Mucosa of descending colon (tissue), 3 donors: ENCODE results near the gene WIPF3. TPM values are rescaled to one million over a fixed set of nuclear protein-coding genes. Genes with fewer than 3 reads are reported as not detected.

Source experiments
- ATAC-seq: fragments of 200-7000 bp; cut with Tn5 transposase; one replicate; pipeline ENCODE4 v1.9.1; 2020; ENCODE audit warnings: mild to moderate bottlenecking, moderate library complexity
- DNase-seq, 3 donors: peaks; one replicate each; pipeline ENCODE4 v3.0.0-alpha.2; 2020
- H3K36me3 ChIP-seq: fragments of 200-600 bp; one replicate; pipeline ENCODE4 v1.8.0; 2021; ENCODE audit warnings: low read depth, mild to moderate bottlenecking
- H3K4me1 ChIP-seq: fragments of 200-600 bp; one replicate; pipeline ENCODE4 v1.8.0; 2021; ENCODE audit warnings: low read depth, mild to moderate bottlenecking
- H3K4me3 ChIP-seq: fragments of 200-600 bp; one replicate; pipeline ENCODE4 v1.8.0; 2021; ENCODE audit warnings: mild to moderate bottlenecking
- H3K9me3 ChIP-seq: fragments of 200-600 bp; one replicate; pipeline ENCODE4 v1.8.0; 2021; ENCODE audit warnings: mild to moderate bottlenecking
- intact Hi-C, 2 donors: fragments of 100-400 bp; cut with DNase I in 1 of 2; cut with micrococcal nuclease in 1 of 2; formaldehyde crosslinking; loops; one replicate each; pipeline versions ENCODE4 v1.11.0 to v1.11.1; 2022; cut with DNase I, micrococcal nuclease
- total RNA-seq, 3 donors: library from RNA; stranded (reverse); fragmentation: NEBNext Ultra II Directional in 2 of 3; extraction: Animal tissue kit (Norgen Biotek cat#: 25700) in 2 of 3; gene quantifications; one replicate each; pipeline versions ENCODE4 v1.2.1 to v1.2.4, GENCODE V29; 2021 to 2023
- TF ChIP-seq, protein P1 (sequence below): fragments of 200-600 bp; IDR thresholded peaks from one replicate; pipeline ENCODE4 v1.8.0; 2022; ENCODE audit warnings: antibody characterized with exemption, mild to moderate bottlenecking
- donor health status: DM: no; HTN: no; CAD: no; lungs with moderate emphysema.
- donor health status: DM: no; HTN: no; CAD: no.
- donor health status: DM: no; HTN: yes; CAD: no.

The WIPF3 gene
- total RNA-seq, 3 donors from 2014 or later = 0.89 to 2.2 (median 1.2) TPM

DNA sequence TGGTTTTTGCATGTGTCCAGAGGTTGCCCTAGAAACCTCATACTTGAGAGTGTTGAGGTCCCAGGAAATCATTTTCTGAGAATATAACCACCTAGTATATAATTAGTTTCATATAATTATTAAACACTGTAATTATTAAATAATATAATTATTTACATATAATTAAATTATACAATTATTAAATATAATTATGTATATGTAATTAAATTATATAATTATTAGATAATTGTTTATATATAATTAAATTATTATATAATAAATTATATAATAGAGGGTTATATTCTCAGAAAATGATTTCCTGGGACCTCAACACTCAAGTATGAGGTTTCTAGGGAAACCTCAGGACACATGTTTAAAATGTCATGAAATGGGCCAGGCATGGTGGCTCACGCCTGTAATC is 155.7 kb downstream of the WIPF3 start:
- no peak for ATAC-seq
- TF ChIP-seq, protein P1, sequence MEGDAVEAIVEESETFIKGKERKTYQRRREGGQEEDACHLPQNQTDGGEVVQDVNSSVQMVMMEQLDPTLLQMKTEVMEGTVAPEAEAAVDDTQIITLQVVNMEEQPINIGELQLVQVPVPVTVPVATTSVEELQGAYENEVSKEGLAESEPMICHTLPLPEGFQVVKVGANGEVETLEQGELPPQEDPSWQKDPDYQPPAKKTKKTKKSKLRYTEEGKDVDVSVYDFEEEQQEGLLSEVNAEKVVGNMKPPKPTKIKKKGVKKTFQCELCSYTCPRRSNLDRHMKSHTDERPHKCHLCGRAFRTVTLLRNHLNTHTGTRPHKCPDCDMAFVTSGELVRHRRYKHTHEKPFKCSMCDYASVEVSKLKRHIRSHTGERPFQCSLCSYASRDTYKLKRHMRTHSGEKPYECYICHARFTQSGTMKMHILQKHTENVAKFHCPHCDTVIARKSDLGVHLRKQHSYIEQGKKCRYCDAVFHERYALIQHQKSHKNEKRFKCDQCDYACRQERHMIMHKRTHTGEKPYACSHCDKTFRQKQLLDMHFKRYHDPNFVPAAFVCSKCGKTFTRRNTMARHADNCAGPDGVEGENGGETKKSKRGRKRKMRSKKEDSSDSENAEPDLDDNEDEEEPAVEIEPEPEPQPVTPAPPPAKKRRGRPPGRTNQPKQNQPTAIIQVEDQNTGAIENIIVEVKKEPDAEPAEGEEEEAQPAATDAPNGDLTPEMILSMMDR = no peak

DNA sequence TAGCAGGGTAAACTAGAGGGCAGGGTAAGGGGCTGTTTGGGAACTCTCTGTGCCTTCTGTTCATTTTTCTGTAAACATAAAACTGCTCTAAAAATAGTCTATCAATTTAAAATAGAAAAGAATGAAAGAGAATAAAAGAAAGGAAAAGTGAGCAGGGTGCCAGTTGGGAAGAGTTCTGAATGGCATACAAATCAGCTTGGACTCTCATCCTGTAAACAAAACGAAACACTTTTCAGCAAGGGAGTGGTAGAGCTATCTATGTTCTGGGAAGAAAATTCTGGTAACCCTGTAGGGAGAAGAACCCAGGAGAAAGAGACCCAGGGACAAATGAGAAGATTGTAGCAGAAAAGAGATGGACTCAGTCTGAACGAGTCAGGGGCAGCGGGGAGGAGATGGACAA is 158.7 kb downstream of the WIPF3 start:
- Histone ChIP-seq H3K4me1 (no peaks in the 10 kb centered on the region), H3K4me3 (no peak overlapping the region), H3K36me3 (no peaks in the 10 kb centered on the region), H3K9me3 (no peaks in the 10 kb centered on the region)
- intact Hi-C loops = no loop called here
- no peak for DNase-seq
- TF ChIP-seq, protein P1 = no peak
- no peak for ATAC-seq

More for the DNA sequence above, 155.7 kb downstream of the WIPF3 start:
- intact Hi-C loops = no loop called here
- Histone ChIP-seq H3K9me3 (no peaks in the 10 kb centered on the region), H3K4me3 (no peak overlapping the region), H3K36me3 (no peaks in the 10 kb centered on the region), H3K4me1 (no peaks in the 10 kb centered on the region)
- DNase-seq = no peak

Other genes starting within 250 kb of the WIPF3 start
- 100 to 1,000 TPM; 104 to 356 (median 173) TPM for gene PRR15, start 242.7 kb upstream of the WIPF3 start, total RNA-seq
- gene SCRN1, start 183.3 kb downstream of the WIPF3 start, total RNA-seq = 10 to 100 TPM in 2 of 3 donors, 1 to 10 TPM in 1; 6.4 to 60.2 (median 11.2) TPM
- gene FKBP14, start 220.2 kb downstream of the WIPF3 start, total RNA-seq = 10 to 100 TPM in 2 of 3 donors, 1 to 10 TPM in 1; 8.9 to 13.4 (median 11.8) TPM
- 10 to 100 TPM; 11.7 to 13.0 (median 12.5) TPM for gene PLEKHA8, start 221.9 kb downstream of the WIPF3 start, total RNA-seq